ENCODE measurements around the gene CYP27B1.

The CYP27B1 gene

GRCh38 chr12:57772429-57773322, 5.8 kb upstream of the CYP27B1 start, which contains the start of gene EEF1AKMT3:
TSS of gene EEF1AKMT3 (plus strand) at chr12:57772614. CDS start at chr12:57772725, 111 bp downstream.
- H3K36me3 ChIP-seq (ENCODE audit: low read length) = no peaks in the 10 kb centered on the region

GRCh38 chr12:57771873-57772428, 5.1 kb upstream of the CYP27B1 start, which contains the start of gene METTL1:
TSS of gene METTL1 (minus strand) at chr12:57772105. CDS start at chr12:57772083, 22 bp downstream.
- H3K27me3 ChIP-seq (ENCODE audit: low read length) = no peaks in the 10 kb centered on the region
- no peaks in the 10 kb centered on the region for H3K9me2 ChIP-seq (replicated peaks; ENCODE audit: insufficient read depth, low read length)
- H3K4me3 ChIP-seq (ENCODE audit: insufficient read depth, low read length, poor library complexity, severe bottlenecking) = peak within 1 kb of the TSS; percentile 84
- no peak for TF ChIP-seq EZH2phosphoT487 (conservative IDR thresholded peaks at IDR 0.05; ENCODE audit: low read length)
- no peak for TF ChIP-seq CTCF (IDR thresholded peaks at IDR 0.05; ENCODE audit: insufficient read depth, low read length, poor library complexity, severe bottlenecking)
- H2AFZ ChIP-seq (ENCODE audit: low read depth, low read length, severe bottlenecking) = peak within 1 kb of the TSS; percentile 71
- H3F3A ChIP-seq (ENCODE audit: insufficient read depth) = 0 out of 2 replicates have a peak, but pooled peaks cover 5% of the 10 kb centered on the region
- no peaks in the 10 kb centered on the region for H3K79me2 ChIP-seq (ENCODE audit: insufficient read depth, low read length)
- peak within 1 kb of the TSS; percentile 25 for H3K27ac ChIP-seq (ENCODE audit: low read depth, low read length)
- peak within 1 kb of the TSS; percentile 97 for H3K4me2 ChIP-seq (ENCODE audit: low read depth, low read length, poor library complexity, severe bottlenecking)
- no peaks in the 10 kb centered on the region for H4K20me1 ChIP-seq (ENCODE audit: low read depth, low read length)
- H3K9ac ChIP-seq (ENCODE audit: low read length) = peak within 1 kb of the TSS; percentile 70
- H3K9me3 ChIP-seq (ENCODE audit: insufficient read depth, low read length) = no peaks in the 10 kb centered on the region
- H3K36me3 ChIP-seq (ENCODE audit: low read length) = no peaks in the 10 kb centered on the region

More at GRCh38 chr12:57772429-57773322, 5.8 kb upstream of the CYP27B1 start, which contains the start of gene EEF1AKMT3:
- TF ChIP-seq CTCF (IDR thresholded peaks at IDR 0.05; ENCODE audit: insufficient read depth, low read length, poor library complexity, severe bottlenecking) (no peak), EZH2phosphoT487 (conservative IDR thresholded peaks at IDR 0.05; ENCODE audit: low read length) (no peak)
- Histone ChIP-seq H2AFZ (ENCODE audit: low read depth, low read length, severe bottlenecking) (peak within 1 kb of the TSS; percentile 71), H3K4me2 (ENCODE audit: low read depth, low read length, poor library complexity, severe bottlenecking) (peak within 1 kb of the TSS; percentile 97), H4K20me1 (ENCODE audit: low read depth, low read length) (no peaks in the 10 kb centered on the region), H3K9ac (ENCODE audit: low read length) (peak within 1 kb of the TSS; percentile 70), H3F3A (ENCODE audit: insufficient read depth) (0 out of 2 replicates have a peak, but pooled peaks cover 5% of the 10 kb centered on the region), H3K4me3 (ENCODE audit: insufficient read depth, low read length, poor library complexity, severe bottlenecking) (peak within 1 kb of the TSS; percentile 84), H3K9me2 (replicated peaks; ENCODE audit: insufficient read depth, low read length) (no peaks in the 10 kb centered on the region), H3K9me3 (ENCODE audit: insufficient read depth, low read length) (no peaks in the 10 kb centered on the region), H3K27ac (ENCODE audit: low read depth, low read length) (peak within 1 kb of the TSS; percentile 25), H3K79me2 (ENCODE audit: insufficient read depth, low read length) (no peaks in the 10 kb centered on the region), H3K27me3 (ENCODE audit: low read length) (no peaks in the 10 kb centered on the region)

GRCh38 chr12:57771236-57771872, 4.5 kb upstream of the CYP27B1 start:
- Histone ChIP-seq H3K27me3 (ENCODE audit: low read length) (no peaks in the 10 kb centered on the region), H3K9ac (ENCODE audit: low read length) (peak overlapping the region; percentile 70), H3K27ac (ENCODE audit: low read depth, low read length) (peak overlapping the region; percentile 25), H3K9me3 (ENCODE audit: insufficient read depth, low read length) (no peaks in the 10 kb centered on the region), H3K4me3 (ENCODE audit: insufficient read depth, low read length, poor library complexity, severe bottlenecking) (peak overlapping the region; percentile 84), H2AFZ (ENCODE audit: low read depth, low read length, severe bottlenecking) (peak overlapping the region; percentile 68), H3K9me2 (replicated peaks; ENCODE audit: insufficient read depth, low read length) (no peaks in the 10 kb centered on the region), H3F3A (ENCODE audit: insufficient read depth) (0 out of 2 replicates have a peak, but pooled peaks cover 5% of the 10 kb centered on the region), H3K36me3 (ENCODE audit: low read length) (no peaks in the 10 kb centered on the region), H3K4me2 (ENCODE audit: low read depth, low read length, poor library complexity, severe bottlenecking) (peak overlapping the region; percentile 97), H3K79me2 (ENCODE audit: insufficient read depth, low read length) (no peaks in the 10 kb centered on the region), H4K20me1 (ENCODE audit: low read depth, low read length) (no peaks in the 10 kb centered on the region)
- TF ChIP-seq EZH2phosphoT487 (conservative IDR thresholded peaks at IDR 0.05; ENCODE audit: low read length) (no peak), CTCF (IDR thresholded peaks at IDR 0.05; ENCODE audit: insufficient read depth, low read length, poor library complexity, severe bottlenecking) (no peak)

Data from SU-DHL-6 (cell line).